CD4-positive, alpha-beta T cell treated with Interferon alpha-2 for 1 hour (primary cell): ENCODE data around the gene KNDC1.
"Not testable (repeated sequence)": the region's sequence is repeated elsewhere in the genome, so short reads cannot be mapped to it uniquely, and the experiment has no call there.

ENCODE experiments used
- DNase-seq, 2 donors: peaks; one replicate each; pipeline ENCODE4 v3.0.0-alpha.2; 2020 to 2022

Gene KNDC1

GRCh38 chr10:133226251-133226808 is 66.3 kb downstream of the KNDC1 start:
- DNase-seq: no peak

GRCh38 chr10:133227256-133227655 is 67.2 kb downstream of the KNDC1 start:
- no peak for DNase-seq

GRCh38 chr10:133229265-133230043 is 69.4 kb downstream of the KNDC1 start:
- no peak for DNase-seq

GRCh38 chr10:133230044-133230361 is 70.0 kb downstream of the KNDC1 start, which contains the start of gene UTF1:
UTF1 (plus strand) TSS chr10:133230217; CDS start chr10:133230289, 72 bp downstream.
- no peak for DNase-seq

GRCh38 chr10:133230387-133231195 is 70.6 kb downstream of the KNDC1 start:
- peak in 1 of 2 donors; percentile 47 for DNase-seq

- DNase-seq: no peak
Observed at GRCh38 chr10:133231244-133231945, 71.4 kb downstream of the KNDC1 start.

- DNase-seq: no peak
Observed at GRCh38 chr10:133231946-133232574, 72.0 kb downstream of the KNDC1 start.

- DNase-seq: not testable (repeated sequence)
Observed at GRCh38 chr10:133234796-133235195, 74.8 kb downstream of the KNDC1 start.

- peak; percentile 20 to 44 for DNase-seq
Observed at GRCh38 chr10:133235265-133235855, 75.3 kb downstream of the KNDC1 start.

GRCh38 chr10:133235932-133236331 is 75.9 kb downstream of the KNDC1 start:
- peak in 1 of 2 donors; percentile 24 for DNase-seq

GRCh38 chr10:133236401-133237240 is 76.6 kb downstream of the KNDC1 start:
- DNase-seq: no peak

GRCh38 chr10:133237241-133237587 is 77.2 kb downstream of the KNDC1 start:
- DNase-seq: no peak

- DNase-seq: no peak
Observed at GRCh38 chr10:133237588-133238465, 77.8 kb downstream of the KNDC1 start, which contains the start of gene VENTX. VENTX (plus strand) TSS chr10:133237855; CDS start chr10:133237915, 60 bp downstream.

- DNase-seq: no peak
Observed at GRCh38 chr10:133238466-133238804, 78.4 kb downstream of the KNDC1 start.

GRCh38 chr10:133239990-133240389 is 80.0 kb downstream of the KNDC1 start:
- no peak for DNase-seq

GRCh38 chr10:133241501-133242205 is 81.6 kb downstream of the KNDC1 start:
- peak in 1 of 2 donors; percentile 29 for DNase-seq

GRCh38 chr10:133242611-133243356 is 82.8 kb downstream of the KNDC1 start:
- DNase-seq: no peak

GRCh38 chr10:133243593-133243992 is 83.6 kb downstream of the KNDC1 start:
- no peak for DNase-seq
